H1 (cell line): ENCODE results near the gene MOB2. TPM values are rescaled to one million over a fixed set of nuclear protein-coding genes. Genes with fewer than 3 reads are reported as not detected.

Experiments
- CTCF ChIA-PET: fragments of 300-600 bp; sonication (Branson Sonifier 250); formaldehyde crosslinking; loops from one replicate; lab custom pipeline; 2021; ENCODE audit not compliant: partially characterized antibody; lab: Charles Lee
- POLR2A ChIA-PET: fragments of 300-600 bp; sonication (Branson Sonifier 250); formaldehyde crosslinking; loops from one replicate; lab custom pipeline; 2021; ENCODE audit warnings: inconsistent platforms; ENCODE audit not compliant: partially characterized antibody; lab: Charles Lee
- DNase-seq, 2 experiments: peaks; one replicate each; pipeline versions ENCODE4 v3.0.0 to v3.0.0-alpha.2; 2010 to 2022; ENCODE audit warnings: low spot score in 2 of 2, low read depth in 1 of 2, mixed read lengths in 1 of 2
- FAIRE-seq: peaks from 2 replicates; lab custom pipeline; 2011; peaks lifted over from hg19 to GRCh38; lab: Jason Lieb, UNC
- H2AFZ ChIP-seq: 2 replicates; pipeline ENCODE4 v1.8.1; 2012; ENCODE audit warnings: low read length, inconsistent platforms
- H2AK5ac ChIP-seq: 2 replicates; pipeline ENCODE4 v1.6.1; 2013; ENCODE audit warnings: low read depth, low read length
- H2BK120ac ChIP-seq: replicated peaks from 2 replicates; pipeline ENCODE3; 2013; ENCODE audit warnings: low read depth, low read length, inconsistent platforms
- H2BK12ac ChIP-seq: 2 replicates; pipeline ENCODE4 v1.6.1; 2013; ENCODE audit warnings: low read depth, low read length
- H2BK15ac ChIP-seq: 2 replicates; pipeline ENCODE4 v1.6.1; 2013; ENCODE audit warnings: low read length
- H2BK20ac ChIP-seq: 2 replicates; pipeline ENCODE4 v1.6.1; 2013; ENCODE audit warnings: low read length
- H2BK5ac ChIP-seq: 2 replicates; pipeline ENCODE4 v1.6.1; 2013; ENCODE audit warnings: low read depth, low read length
- H3K14ac ChIP-seq: 2 replicates; pipeline ENCODE4 v1.6.1; 2013; ENCODE audit warnings: inconsistent platforms; ENCODE audit not compliant: insufficient read length
- H3K18ac ChIP-seq: 2 replicates; pipeline ENCODE4 v1.6.1; 2013; ENCODE audit warnings: low read length; ENCODE audit errors: extremely low read depth
- H3K23ac ChIP-seq: 2 replicates; pipeline ENCODE4 v1.6.1; 2013; ENCODE audit warnings: inconsistent platforms; ENCODE audit not compliant: insufficient read length
- H3K23me2 ChIP-seq: 2 replicates; pipeline ENCODE4 v1.6.1; 2013; ENCODE audit warnings: low read depth, low read length
- H3K27ac ChIP-seq: 2 replicates; pipeline ENCODE4 v1.6.1; 2011; ENCODE audit warnings: low read depth, low read length, inconsistent platforms
- H3K27me3 ChIP-seq, 4 experiments: replicated peaks in 1 of 4; 1 replicate in 1 of 4; 2 replicates in 3 of 4; pipeline versions ENCODE4 v1.6.1 to v1.8.1; 2011 to 2013; ENCODE audit warnings: low read length in 3 of 4, mild to moderate bottlenecking in 3 of 4, inconsistent platforms in 2 of 4, mixed read lengths in 2 of 4, moderate library complexity in 1 of 4; ENCODE audit not compliant: control insufficient read depth in 3 of 4, insufficient read depth in 3 of 4; ENCODE audit errors: extremely low read depth in 1 of 4
- H3K36me3 ChIP-seq, 4 experiments: 2 replicates each; pipeline versions ENCODE4 v1.6.1 to v1.8.1; 2011 to 2013; ENCODE audit warnings: mild to moderate bottlenecking in 4 of 4, low read length in 3 of 4, moderate library complexity in 2 of 4, control low read depth in 1 of 4, inconsistent platforms in 1 of 4; ENCODE audit not compliant: insufficient read depth in 4 of 4, control insufficient read depth in 2 of 4
- H3K4ac ChIP-seq: replicated peaks from 2 replicates; pipeline ENCODE3; 2013; ENCODE audit warnings: low read length, low read depth, mixed read lengths, inconsistent platforms; ENCODE audit not compliant: insufficient read length
- H3K4me1 ChIP-seq, 4 experiments: replicated peaks in 1 of 4; 1 replicate in 1 of 4; 2 replicates in 3 of 4; pipeline versions ENCODE4 v1.6.1 to v1.8.1; 2011 to 2013; ENCODE audit warnings: low read length in 3 of 4, inconsistent platforms in 2 of 4, mixed read lengths in 1 of 4; ENCODE audit not compliant: insufficient read depth in 4 of 4, control insufficient read depth in 3 of 4
- H3K4me2 ChIP-seq, 2 experiments: 2 replicates each; pipeline versions ENCODE4 v1.6.1 to v1.8.1; 2011 to 2013; ENCODE audit warnings: low read depth in 2 of 2, low read length in 2 of 2, control low read depth in 1 of 2, inconsistent platforms in 1 of 2, mild to moderate bottlenecking in 1 of 2; ENCODE audit not compliant: insufficient read depth in 1 of 2
- H3K4me3 ChIP-seq, 4 experiments: fragments of 200-600, 300-600 bp in 1 of 4; sonication (generic), shearing (Covaris generic), sonication (Bioruptor Twin) in 1 of 4; 2 replicates each; pipeline versions ENCODE4 v1.5.1 to v1.8.1; 2011 to 2016; ENCODE audit warnings: low read length in 4 of 4, low read depth in 3 of 4, control low read depth in 2 of 4, inconsistent platforms in 2 of 4, mild to moderate bottlenecking in 2 of 4, mixed read lengths in 1 of 4, moderate library complexity in 1 of 4; ENCODE audit not compliant: insufficient read depth in 2 of 4; ENCODE audit errors: extremely low read depth in 1 of 4
- H3K56ac ChIP-seq: replicated peaks from 2 replicates; pipeline ENCODE3; 2013; ENCODE audit warnings: low read depth, mild to moderate bottlenecking, mixed read lengths, low read length, inconsistent platforms; ENCODE audit not compliant: insufficient read length
- H3K79me1 ChIP-seq: 2 replicates; pipeline ENCODE4 v1.6.1; 2013; ENCODE audit warnings: low read depth, low read length, control low read depth
- H3K79me2 ChIP-seq, 2 experiments: 2 replicates each; pipeline versions ENCODE4 v1.6.1 to v1.8.1; 2012 to 2013; ENCODE audit warnings: low read length in 2 of 2, mild to moderate bottlenecking in 2 of 2, inconsistent platforms in 1 of 2; ENCODE audit not compliant: insufficient read depth in 2 of 2, control insufficient read depth in 1 of 2
- H3K9ac ChIP-seq, 4 experiments: replicated peaks in 1 of 4; 1 replicate in 1 of 4; 2 replicates in 3 of 4; pipeline versions ENCODE4 v1.6.1 to v1.8.1; 2011 to 2013; ENCODE audit warnings: low read depth in 3 of 4, low read length in 3 of 4, control low read depth in 2 of 4, mild to moderate bottlenecking in 2 of 4, moderate library complexity in 2 of 4, inconsistent platforms in 1 of 4; ENCODE audit errors: extremely low read depth in 1 of 4
- H3K9me3 ChIP-seq, 2 experiments: 2 replicates each; pipeline versions ENCODE4 v1.6.1 to v1.8.1; 2012 to 2013; ENCODE audit warnings: mild to moderate bottlenecking in 2 of 2, moderate library complexity in 2 of 2, control low read depth in 1 of 2, inconsistent platforms in 1 of 2, low read depth in 1 of 2, low read length in 1 of 2, mixed read lengths in 1 of 2; ENCODE audit not compliant: insufficient read depth in 2 of 2
- H4K20me1 ChIP-seq, 2 experiments: replicated peaks in 1 of 2; 2 replicates each; pipeline versions ENCODE3 to v1.8.1; 2011 to 2013; ENCODE audit warnings: inconsistent platforms in 2 of 2, low read length in 2 of 2, mild to moderate bottlenecking in 1 of 2; ENCODE audit not compliant: insufficient read depth in 2 of 2, control insufficient read depth in 1 of 2
- H4K5ac ChIP-seq: 2 replicates; pipeline ENCODE4 v1.6.1; 2013; ENCODE audit warnings: low read length, low read depth, mixed read lengths, inconsistent platforms; ENCODE audit not compliant: insufficient read length
- H4K8ac ChIP-seq: 2 replicates; pipeline ENCODE4 v1.8.0; 2013; ENCODE audit warnings: mild to moderate bottlenecking, moderate library complexity, low read length, inconsistent platforms; ENCODE audit not compliant: insufficient read depth; ENCODE audit errors: extremely low read depth
- H4K91ac ChIP-seq: replicated peaks from 2 replicates; pipeline ENCODE3; 2013; ENCODE audit warnings: low read length, mixed read lengths, inconsistent platforms; ENCODE audit not compliant: insufficient read length
- EP300 ChIP-seq, 2 experiments: IDR thresholded peaks; 1 replicate in 1 of 2; 2 replicates in 1 of 2; pipeline ENCODE4 v1.6.1; 2011 to 2012; ENCODE audit warnings: low read depth in 2 of 2, low read length in 2 of 2, mild to moderate bottlenecking in 2 of 2, borderline replicate concordance in 1 of 2, inconsistent platforms in 1 of 2, moderate library complexity in 1 of 2
- EZH2 ChIP-seq: fragments of 200-600 bp; sonication (generic); IDR thresholded peaks from 2 replicates; pipeline ENCODE4 v1.7.1; 2012; ENCODE audit warnings: low read depth, mild to moderate bottlenecking, moderate library complexity, low read length, inconsistent platforms; ENCODE audit not compliant: severe bottlenecking
- POLR2A ChIP-seq, 2 experiments: IDR thresholded peaks; 1 replicate in 1 of 2; 2 replicates in 1 of 2; pipeline ENCODE4 v1.6.1; 2011; ENCODE audit warnings: low read depth in 2 of 2, low read length in 2 of 2, mild to moderate bottlenecking in 2 of 2; ENCODE audit errors: control extremely low read depth in 1 of 2
- TEAD4 ChIP-seq: IDR thresholded peaks from 2 replicates; pipeline ENCODE4 v1.6.1; 2012; ENCODE audit warnings: low read depth, low read length, inconsistent platforms, mixed read lengths
- WGBS, 2 experiments: shearing (Covaris generic) in 1 of 2; methylation state at CpG; one replicate each; pipeline versions ENCODE4 v1.1.6 to v1.1.7; 2013 to 2015; ENCODE audit warnings: low lambda C conversion rate in 2 of 2, mixed read lengths in 2 of 2, inconsistent platforms in 1 of 2, low coverage in 1 of 2, missing lambda C conversion rate in 1 of 2; ENCODE audit not compliant: insufficient replicate concordance in 2 of 2, insufficient coverage in 1 of 2, insufficient read length in 1 of 2; ENCODE audit errors: extremely low coverage in 1 of 2, missing lambda C conversion rate in 1 of 2; 5-methylcytosine and 5-hydroxymethylcytosine counted together
- polyA plus RNA-seq, 7 experiments: library from polyadenylated mRNA; depleted of rRNA in 3 of 7; stranded (reverse) in 5 of 7; unstranded in 2 of 7; fragments of >200 nt in 5 of 7; fragments of 200-250 nt in 2 of 7; gene quantifications; 1 replicate in 5 of 7; 2 replicates in 1 of 7; 4 replicates in 1 of 7; pipeline versions ENCODE4 v1.2.1 to v1.2.3, GENCODE V29; 2011 to 2013; ENCODE audit warnings: missing spikeins in 2 of 7, mixed read lengths in 2 of 7
- total RNA-seq: library from RNA; stranded (reverse); fragmentation: NEBNext Ultra II Directional; extraction: Animal tissue kit (Norgen Biotek cat#: 25700); gene quantifications from 2 replicates; pipeline ENCODE4 v1.2.1, GENCODE V29; 2021

The MOB2 gene
- total and polyA plus RNA-seq, 2 of the 8 experiments (the other 6 are each of a cell fraction or from before 2014, with no cell fraction given) = 18.6 to 28.2 TPM

GRCh38 chr11:1501421-1502167 is 15.0 kb upstream of the MOB2 start:
- 89% methylated on average over 24 of the region's 25 CpGs; no CpG with 5 or more reads in 1 of the 2 experiments for WGBS, 2 experiments
- CTCF ChIA-PET = interaction anchor here (1.0 to 1.1 kb wide), 2 partner anchors 10 to 12 kb away, joined by 3 read pairs; no protein-coding TSS in a partner anchor
- Histone ChIP-seq H3K56ac (no peak overlapping the region), H4K20me1 (peaks cover 5 to 14% of the 10 kb centered on the region in 2 experiments), H2AK5ac (peak overlapping the region; percentile 3; the same call in 1 of the 2 replicates), H3K23ac (no peak overlapping the region), H3K36me3 (no peaks in the 10 kb centered on the region), H3K4ac (no peak overlapping the region), H2BK5ac (no peak overlapping the region; the same call in 1 of the 2 replicates), H3K23me2 (no peaks in the 10 kb centered on the region), H3K18ac (no peak overlapping the region), H4K8ac (peak overlapping the region; percentile 74; the same call in 1 of the 2 replicates), H2BK15ac (no peak overlapping the region), H3K27ac (no peak overlapping the region), H3K27me3 (no peaks in the 10 kb centered on the region), H3K9ac (no peak overlapping the region), H2BK120ac (no peak overlapping the region), H3K4me2 (no peak overlapping the region), H4K91ac (no peak overlapping the region), H2BK12ac (no peak overlapping the region), H3K79me2 (peaks cover 0 to 30% of the 10 kb centered on the region in 2 experiments; a peak in 1 of 4 replicates), H2AFZ (no peak overlapping the region), H2BK20ac (no peak overlapping the region), H3K14ac (no peak overlapping the region), H3K9me3 (peaks cover 0 to 8% of the 10 kb centered on the region in 2 experiments; a peak in 1 of 4 replicates), H4K5ac (no peak overlapping the region), H3K4me1 (peaks cover 1 to 6% (median 4%) of the 10 kb centered on the region in 4 experiments; a peak in 5 of 7 replicates), H3K79me1 (peaks cover 24% of the 10 kb centered on the region), H3K4me3 (no peak overlapping the region)
- TF ChIP-seq TEAD4 = no peak
- TF ChIP-seq EP300 (IDR thresholded peaks at IDR 0.05; ENCODE audit: borderline replicate concordance in 1 of 2, low read depth in 2 of 2, low read length in 2 of 2) = no peak
- no peak for TF ChIP-seq EZH2
- TF ChIP-seq POLR2A (IDR thresholded peaks at IDR 0.05; ENCODE audit: control extremely low read depth in 1 of 2, low read depth in 2 of 2, low read length in 2 of 2) = no peak
- POLR2A ChIA-PET = no interaction called here
- FAIRE-seq = no peak
- DNase-seq = no peak
